ENCODE data around the gene SUMO3.

Gene SUMO3

GRCh38 chr21:44783020-44783696 is 34.7 kb downstream of the SUMO3 start:
- peaks cover 92% of the 10 kb centered on the region for H3K79me2 ChIP-seq (ENCODE audit: insufficient read depth, low read length)

DNA sequence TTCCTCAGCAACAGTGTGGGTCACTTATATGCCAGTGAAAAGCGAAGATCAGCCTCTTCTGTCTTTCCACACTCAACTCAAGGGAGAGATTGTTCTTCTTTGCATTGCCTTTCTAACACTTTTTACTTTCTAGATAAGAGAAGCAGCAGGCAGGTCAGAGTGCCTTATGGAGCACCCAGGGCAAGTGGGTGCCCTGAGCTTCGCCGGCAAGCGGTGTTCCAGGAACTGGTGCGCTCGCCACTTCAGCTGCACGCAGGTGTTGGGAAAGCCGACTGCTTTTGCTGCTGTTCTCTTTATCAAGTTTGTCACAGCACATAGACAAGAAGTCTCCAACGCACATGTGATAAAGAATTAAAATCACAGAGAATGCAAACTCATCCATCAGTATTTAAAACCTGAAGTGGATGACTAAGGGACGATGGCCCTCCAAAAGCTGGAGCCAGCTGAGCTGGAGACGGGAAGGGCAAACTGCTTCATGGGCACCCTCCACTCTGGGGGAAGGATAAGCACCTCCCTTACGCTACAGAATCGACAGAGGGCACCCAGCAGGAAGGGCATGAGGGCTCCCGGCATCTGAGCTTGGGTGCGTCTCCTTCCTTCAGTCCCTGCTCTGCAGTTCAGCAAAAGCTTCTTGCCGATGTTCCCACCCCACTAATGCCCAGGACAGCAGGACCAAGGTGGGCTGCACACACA is 36.9 kb downstream of the SUMO3 start:
- Histone ChIP-seq H3K9me3 (ENCODE audit: insufficient read depth, low read length) (no peaks in the 10 kb centered on the region), H3K36me3 (ENCODE audit: low read length) (peaks cover under 1% of the 10 kb centered on the region; the same call in 1 of the 2 replicates), H3K27ac (ENCODE audit: low read depth, low read length) (no peak overlapping the region), H2AFZ (ENCODE audit: low read depth, low read length, severe bottlenecking) (no peak overlapping the region), H3F3A (ENCODE audit: insufficient read depth) (no peaks in the 10 kb centered on the region), H3K27me3 (ENCODE audit: low read length) (no peaks in the 10 kb centered on the region), H3K9me2 (replicated peaks; ENCODE audit: insufficient read depth, low read length) (no peaks in the 10 kb centered on the region), H3K4me2 (ENCODE audit: low read depth, low read length, poor library complexity, severe bottlenecking) (no peak overlapping the region), H3K9ac (ENCODE audit: low read length) (no peak overlapping the region), H3K79me2 (ENCODE audit: insufficient read depth, low read length) (peaks cover 75% of the 10 kb centered on the region), H4K20me1 (ENCODE audit: low read depth, low read length) (peaks cover 27% of the 10 kb centered on the region; the same call in 1 of the 2 replicates), H3K4me3 (ENCODE audit: insufficient read depth, low read length, poor library complexity, severe bottlenecking) (no peak overlapping the region)
- TF ChIP-seq EZH2phosphoT487 (conservative IDR thresholded peaks at IDR 0.05; ENCODE audit: low read length) (no peak), CTCF (IDR thresholded peaks at IDR 0.05; ENCODE audit: insufficient read depth, low read length, poor library complexity, severe bottlenecking) (no peak)

More at GRCh38 chr21:44783020-44783696, 34.7 kb downstream of the SUMO3 start:
- Histone ChIP-seq H3K27ac (ENCODE audit: low read depth, low read length) (no peak overlapping the region), H3K9ac (ENCODE audit: low read length) (no peak overlapping the region), H3K4me3 (ENCODE audit: insufficient read depth, low read length, poor library complexity, severe bottlenecking) (no peak overlapping the region), H3K9me3 (ENCODE audit: insufficient read depth, low read length) (no peaks in the 10 kb centered on the region), H3K9me2 (replicated peaks; ENCODE audit: insufficient read depth, low read length) (no peaks in the 10 kb centered on the region), H3F3A (ENCODE audit: insufficient read depth) (no peaks in the 10 kb centered on the region), H3K27me3 (ENCODE audit: low read length) (no peaks in the 10 kb centered on the region), H4K20me1 (ENCODE audit: low read depth, low read length) (peaks cover 26% of the 10 kb centered on the region; the same call in 1 of the 2 replicates), H3K36me3 (ENCODE audit: low read length) (peaks cover 6% of the 10 kb centered on the region; the same call in 1 of the 2 replicates), H2AFZ (ENCODE audit: low read depth, low read length, severe bottlenecking) (no peak overlapping the region), H3K4me2 (ENCODE audit: low read depth, low read length, poor library complexity, severe bottlenecking) (no peak overlapping the region)
- TF ChIP-seq CTCF (IDR thresholded peaks at IDR 0.05; ENCODE audit: insufficient read depth, low read length, poor library complexity, severe bottlenecking) (no peak), EZH2phosphoT487 (conservative IDR thresholded peaks at IDR 0.05; ENCODE audit: low read length) (no peak)

DNA sequence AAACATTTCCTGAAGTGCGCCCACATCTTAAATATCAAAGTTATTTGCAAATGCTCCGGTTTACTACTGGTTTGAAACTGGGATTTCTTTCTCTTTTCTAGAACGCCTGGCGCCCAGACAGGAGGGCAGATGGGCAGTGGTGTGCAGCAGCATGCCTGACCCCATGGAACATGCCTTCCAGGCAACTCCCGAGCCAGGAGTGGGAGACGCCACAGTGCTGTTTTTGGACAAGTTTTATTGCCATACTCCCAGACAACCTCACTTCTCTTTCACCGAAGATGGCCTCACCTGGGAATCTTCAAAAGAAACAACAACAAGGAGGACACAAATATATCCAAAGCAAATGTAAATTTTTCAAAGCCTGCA is 37.7 kb downstream of the SUMO3 start:
- TF ChIP-seq CTCF (IDR thresholded peaks at IDR 0.05; ENCODE audit: insufficient read depth, low read length, poor library complexity, severe bottlenecking) (no peak), EZH2phosphoT487 (conservative IDR thresholded peaks at IDR 0.05; ENCODE audit: low read length) (no peak)
- H3K4me2 ChIP-seq (ENCODE audit: low read depth, low read length, poor library complexity, severe bottlenecking) = no peak overlapping the region
- H3K9ac ChIP-seq (ENCODE audit: low read length) = no peak overlapping the region
- H3K27me3 ChIP-seq (ENCODE audit: low read length) = no peaks in the 10 kb centered on the region
- no peaks in the 10 kb centered on the region for H3F3A ChIP-seq (ENCODE audit: insufficient read depth)
- peaks cover 67% of the 10 kb centered on the region for H3K79me2 ChIP-seq (ENCODE audit: insufficient read depth, low read length)
- no peak overlapping the region for H2AFZ ChIP-seq (ENCODE audit: low read depth, low read length, severe bottlenecking)
- no peaks in the 10 kb centered on the region for H3K9me3 ChIP-seq (ENCODE audit: insufficient read depth, low read length)
- H3K4me3 ChIP-seq (ENCODE audit: insufficient read depth, low read length, poor library complexity, severe bottlenecking) = no peak overlapping the region
- H3K27ac ChIP-seq (ENCODE audit: low read depth, low read length) = no peak overlapping the region
- H3K9me2 ChIP-seq (replicated peaks; ENCODE audit: insufficient read depth, low read length) = no peaks in the 10 kb centered on the region
- H3K36me3 ChIP-seq (ENCODE audit: low read length) = peaks cover 9% of the 10 kb centered on the region; the same call in 1 of the 2 replicates
- H4K20me1 ChIP-seq (ENCODE audit: low read depth, low read length) = peaks cover 31% of the 10 kb centered on the region; the same call in 1 of the 2 replicates
